Keratinocyte (primary cell): ENCODE results near the gene ACBD6. TPM values are rescaled to one million over a fixed set of nuclear protein-coding genes. Genes with fewer than 3 reads are reported as not detected.
"Not testable (repeated sequence)": the region's sequence is repeated elsewhere in the genome, so short reads cannot be mapped to it uniquely, and the experiment has no call there.

Experiments
- DNase-seq: peaks from one replicate; pipeline ENCODE4 v3.0.0-alpha.2; 2011; ENCODE audit warnings: low read depth, missing footprints, low spot score
- FAIRE-seq: peaks from 2 replicates; lab custom pipeline; 2011; peaks lifted over from hg19 to GRCh38; lab: Jason Lieb, UNC
- H2AFZ ChIP-seq: 2 replicates; pipeline ENCODE4 v1.6.0; 2012; ENCODE audit warnings: low read length, control low read depth, inconsistent platforms; ENCODE audit not compliant: control insufficient read depth
- H3K27ac ChIP-seq: 2 replicates; pipeline ENCODE4 v1.5.1; 2011; ENCODE audit warnings: low read length; ENCODE audit not compliant: control insufficient read depth, insufficient read depth
- H3K27me3 ChIP-seq: 3 replicates; pipeline ENCODE4 v1.6.0; 2011; ENCODE audit warnings: low read length; ENCODE audit not compliant: control insufficient read depth, insufficient read depth; ENCODE audit errors: extremely low read depth
- H3K36me3 ChIP-seq, 2 experiments: 2 replicates in 1 of 2; 3 replicates in 1 of 2; pipeline ENCODE4 v1.5.1; 2011; ENCODE audit warnings: low read length in 2 of 2, mild to moderate bottlenecking in 1 of 2; ENCODE audit not compliant: control insufficient read depth in 2 of 2, insufficient read depth in 2 of 2; ENCODE audit errors: extremely low read depth in 1 of 2
- H3K4me1 ChIP-seq: 3 replicates; pipeline ENCODE4 v1.5.1; 2011; ENCODE audit warnings: low read length; ENCODE audit not compliant: control insufficient read depth, insufficient read depth; ENCODE audit errors: extremely low read depth
- H3K4me2 ChIP-seq: 3 replicates; pipeline ENCODE4 v1.6.0; 2011; ENCODE audit warnings: low read depth, low read length; ENCODE audit not compliant: control insufficient read depth, insufficient read depth; ENCODE audit errors: extremely low read depth
- H3K4me3 ChIP-seq, 3 experiments: fragments of 200-600 bp in 1 of 3; sonication (generic) in 1 of 3; 2 replicates in 2 of 3; 3 replicates in 1 of 3; pipeline ENCODE4 v1.5.1; 2011 to 2016; ENCODE audit warnings: low read length in 3 of 3, mild to moderate bottlenecking in 3 of 3, control low read depth in 2 of 3, inconsistent platforms in 1 of 3, low read depth in 1 of 3, mixed read lengths in 1 of 3, mixed run types in 1 of 3, moderate library complexity in 1 of 3; ENCODE audit not compliant: control insufficient read depth in 2 of 3, insufficient read depth in 2 of 3; ENCODE audit errors: extremely low read depth in 1 of 3
- H3K79me2 ChIP-seq: 2 replicates; pipeline ENCODE4 v1.6.0; 2012; ENCODE audit warnings: low read length; ENCODE audit not compliant: control insufficient read depth, insufficient read depth
- H3K9ac ChIP-seq: 3 replicates; pipeline ENCODE4 v1.6.0; 2011; ENCODE audit warnings: low read length; ENCODE audit not compliant: control insufficient read depth, insufficient read depth; ENCODE audit errors: extremely low read depth
- H3K9me1 ChIP-seq: 3 replicates; pipeline ENCODE4 v1.6.0; 2011; ENCODE audit warnings: low read length; ENCODE audit not compliant: control insufficient read depth, insufficient read depth; ENCODE audit errors: extremely low read depth
- H3K9me3 ChIP-seq: 2 replicates; pipeline ENCODE4 v1.5.1; 2012; ENCODE audit warnings: low read depth, low read length; ENCODE audit not compliant: control insufficient read depth
- H4K20me1 ChIP-seq: 3 replicates; pipeline ENCODE4 v1.6.0; 2011; ENCODE audit warnings: low read length; ENCODE audit not compliant: control insufficient read depth, insufficient read depth; ENCODE audit errors: extremely low read depth
- EZH2 ChIP-seq: IDR thresholded peaks from one replicate; pipeline ENCODE4 v1.6.1; 2012; ENCODE audit warnings: inconsistent platforms, mild to moderate bottlenecking, low read length, moderate library complexity
- dilution Hi-C: fragments of 300-500 bp; cut with MboI; formaldehyde crosslinking; loops from one replicate; pipeline ENCODE4 v1.7.0; 2020; ENCODE audit warnings: low sequenced_read_pairs; ENCODE audit not compliant: extremely low pct_ligation_motif_present
- polyA plus RNA-seq, 5 experiments: library from polyadenylated mRNA; depleted of rRNA in 3 of 5; stranded (reverse) in 3 of 5; stranded (forward) in 1 of 5; unstranded in 1 of 5; fragments of >200 nt; gene quantifications; 1 replicate in 1 of 5; 2 replicates in 3 of 5; 3 replicates in 1 of 5; pipeline versions ENCODE4 v1.2.1 to v1.2.3, GENCODE V29; 2011 to 2012; ENCODE audit warnings: missing spikeins in 2 of 5, low read depth in 1 of 5, low replicate concordance in 1 of 5
- TF ChIP-seq, protein P1 (sequence below), 3 experiments: IDR thresholded peaks in 1 of 3; conservative IDR thresholded peaks in 1 of 3; optimal IDR thresholded peaks in 1 of 3; 2 replicates in 2 of 3; 3 replicates in 1 of 3; pipeline versions ENCODE3 to v1.5.1; 2011; ENCODE audit warnings: low read length in 3 of 3, mild to moderate bottlenecking in 3 of 3, moderate library complexity in 2 of 3, control low read depth in 1 of 3, inconsistent platforms in 1 of 3; ENCODE audit not compliant: insufficient read depth in 2 of 3; ENCODE audit errors: extremely low read depth in 1 of 3

Gene ACBD6
- polyA plus RNA-seq, 1 donor (not counting 4 experiments of a cell fraction or from before 2014, with no cell fraction given) = 47.5 TPM

DNA sequence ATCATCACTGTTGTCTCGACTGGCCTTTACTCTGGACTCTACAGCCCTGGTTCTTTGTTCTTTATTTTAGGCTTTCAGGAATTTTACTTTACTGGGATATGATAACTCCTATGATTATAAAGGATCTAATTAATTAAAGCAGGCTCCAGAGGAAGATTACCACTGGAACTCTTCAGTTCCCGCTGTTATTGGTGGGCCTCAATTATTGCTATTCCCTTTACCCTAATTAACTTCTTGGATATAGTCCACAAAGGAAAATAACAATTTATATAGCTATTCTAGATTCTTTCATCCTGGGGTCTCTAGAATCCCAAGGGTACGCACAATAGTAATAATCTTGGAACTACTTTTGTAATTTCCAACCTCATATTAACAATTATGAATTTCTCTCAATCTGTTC lies 47.9 kb upstream of the ACBD6 start:
- H3K9ac ChIP-seq = no peak overlapping the region
- no peaks in the 10 kb centered on the region for H3K79me2 ChIP-seq
- no peak for TF ChIP-seq EZH2
- TF ChIP-seq, protein P1, sequence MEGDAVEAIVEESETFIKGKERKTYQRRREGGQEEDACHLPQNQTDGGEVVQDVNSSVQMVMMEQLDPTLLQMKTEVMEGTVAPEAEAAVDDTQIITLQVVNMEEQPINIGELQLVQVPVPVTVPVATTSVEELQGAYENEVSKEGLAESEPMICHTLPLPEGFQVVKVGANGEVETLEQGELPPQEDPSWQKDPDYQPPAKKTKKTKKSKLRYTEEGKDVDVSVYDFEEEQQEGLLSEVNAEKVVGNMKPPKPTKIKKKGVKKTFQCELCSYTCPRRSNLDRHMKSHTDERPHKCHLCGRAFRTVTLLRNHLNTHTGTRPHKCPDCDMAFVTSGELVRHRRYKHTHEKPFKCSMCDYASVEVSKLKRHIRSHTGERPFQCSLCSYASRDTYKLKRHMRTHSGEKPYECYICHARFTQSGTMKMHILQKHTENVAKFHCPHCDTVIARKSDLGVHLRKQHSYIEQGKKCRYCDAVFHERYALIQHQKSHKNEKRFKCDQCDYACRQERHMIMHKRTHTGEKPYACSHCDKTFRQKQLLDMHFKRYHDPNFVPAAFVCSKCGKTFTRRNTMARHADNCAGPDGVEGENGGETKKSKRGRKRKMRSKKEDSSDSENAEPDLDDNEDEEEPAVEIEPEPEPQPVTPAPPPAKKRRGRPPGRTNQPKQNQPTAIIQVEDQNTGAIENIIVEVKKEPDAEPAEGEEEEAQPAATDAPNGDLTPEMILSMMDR (optimal IDR thresholded peaks at IDR 0.05 in 1 of 3, IDR thresholded peaks at IDR 0.05 in 1 of 3, conservative IDR thresholded peaks at IDR 0.05 in 1 of 3; ENCODE audit: extremely low read depth in 1 of 3, insufficient read depth in 2 of 3, low read length in 3 of 3) = no peak
- H3K27ac ChIP-seq = no peak overlapping the region
- H3K36me3 ChIP-seq = no peaks in the 10 kb centered on the region
- H3K27me3 ChIP-seq = no peaks in the 10 kb centered on the region
- no peaks in the 10 kb centered on the region for H3K9me1 ChIP-seq
- H4K20me1 ChIP-seq = no peaks in the 10 kb centered on the region
- DNase-seq (no peak), FAIRE-seq (no peak)
- no peak overlapping the region for H3K4me2 ChIP-seq
- dilution Hi-C loops = no loop called here
- H2AFZ ChIP-seq = no peak overlapping the region
- no peaks in the 10 kb centered on the region for H3K9me3 ChIP-seq
- H3K4me3 ChIP-seq = no peak overlapping the region
- no peaks in the 10 kb centered on the region for H3K4me1 ChIP-seq

DNA sequence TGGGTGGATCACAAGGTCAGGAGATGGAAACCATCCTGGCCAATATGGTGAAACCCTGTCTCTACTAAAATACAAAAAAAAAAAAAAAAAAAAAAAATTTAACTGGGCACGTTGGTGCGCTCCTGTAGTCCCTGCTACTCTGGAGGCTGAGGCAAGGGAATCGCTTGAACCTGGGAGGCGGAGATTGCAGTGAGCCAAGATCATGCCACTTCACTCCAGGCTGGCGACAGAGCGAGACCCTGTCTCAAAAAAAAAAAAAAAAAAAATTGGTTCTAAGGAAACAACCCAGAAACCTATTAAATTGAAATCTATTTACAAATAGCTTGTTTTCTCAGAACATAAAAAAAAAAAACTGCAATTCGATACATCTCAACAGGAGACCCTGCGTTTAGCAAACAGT lies 47.4 kb upstream of the ACBD6 start:
- H4K20me1 ChIP-seq, DNase-seq, H3K4me1 ChIP-seq, H3K9me3 ChIP-seq, H3K9ac ChIP-seq, H3K79me2 ChIP-seq, dilution Hi-C loops, H3K27me3 ChIP-seq, FAIRE-seq, H3K27ac ChIP-seq, H3K4me3 ChIP-seq, H2AFZ ChIP-seq, H3K36me3 ChIP-seq, H3K4me2 ChIP-seq, H3K9me1 ChIP-seq: not testable (repeated sequence)

DNA sequence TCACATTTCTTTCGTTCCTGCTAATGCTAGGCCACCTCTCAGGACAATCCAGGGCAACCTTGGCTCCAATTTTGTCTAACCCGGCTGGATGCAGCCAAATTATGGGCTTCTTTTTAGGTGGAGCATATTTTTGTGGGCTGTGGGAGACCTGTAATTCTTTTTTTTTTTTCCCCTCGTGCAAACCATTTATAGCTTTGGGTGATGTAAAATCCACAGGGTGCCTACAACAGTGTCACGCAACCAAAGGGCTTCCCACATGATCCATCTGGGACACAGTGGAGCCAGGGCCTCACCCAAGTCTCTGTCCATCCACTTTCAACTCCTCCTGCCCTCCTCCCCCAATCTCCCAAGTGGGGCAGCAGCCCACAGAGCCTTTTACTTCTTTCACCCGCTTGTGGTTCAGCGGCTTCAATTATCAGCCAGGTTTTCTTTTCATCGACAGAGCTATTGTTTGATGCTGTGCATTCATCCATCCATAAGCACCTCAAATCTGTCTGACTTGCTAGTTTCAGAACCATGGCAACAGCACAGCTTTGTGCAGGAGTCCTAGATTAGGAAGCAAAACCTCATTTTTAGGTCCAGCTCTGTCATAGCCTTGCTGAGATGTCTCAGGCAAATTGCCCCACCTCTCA lies 46.4 kb upstream of the ACBD6 start:
- Histone ChIP-seq H3K36me3 (no peaks in the 10 kb centered on the region), H3K9ac (no peak overlapping the region), H3K9me3 (no peaks in the 10 kb centered on the region), H3K4me2 (no peak overlapping the region), H3K27me3 (no peaks in the 10 kb centered on the region), H4K20me1 (no peaks in the 10 kb centered on the region), H3K9me1 (no peaks in the 10 kb centered on the region), H2AFZ (no peak overlapping the region), H3K79me2 (no peaks in the 10 kb centered on the region), H3K4me1 (no peaks in the 10 kb centered on the region), H3K4me3 (no peak overlapping the region), H3K27ac (no peak overlapping the region)
- dilution Hi-C loops = no loop called here
- no peak for FAIRE-seq
- DNase-seq = no peak
- TF ChIP-seq EZH2 = no peak
- TF ChIP-seq, protein P1 (optimal IDR thresholded peaks at IDR 0.05 in 1 of 3, IDR thresholded peaks at IDR 0.05 in 1 of 3, conservative IDR thresholded peaks at IDR 0.05 in 1 of 3; ENCODE audit: extremely low read depth in 1 of 3, insufficient read depth in 2 of 3, low read length in 3 of 3) = no peak
